ENCODE data around the gene WDR59.

The WDR59 gene

GRCh38 chr16:75012380-75013081, 27.6 kb upstream of the WDR59 start:
- 87 to 91% methylated on average over 8 of the region's 8 CpGs for WGBS, 2 experiments
- no peaks in the 10 kb centered on the region for H3K27me3 ChIP-seq (ENCODE audit: control insufficient read depth, insufficient read depth, low read length, poor library complexity, severe bottlenecking)
- H3K4me1 ChIP-seq (ENCODE audit: control insufficient read depth, insufficient read depth, low read length), result no peaks in the 10 kb centered on the region
- no peaks in the 10 kb centered on the region for H3K36me3 ChIP-seq (ENCODE audit: control insufficient read depth, insufficient read depth, low read length)
- no peak overlapping the region for H3K4me3 ChIP-seq (ENCODE audit: insufficient read depth, low read depth, low read length)
- no peaks in the 10 kb centered on the region for H3K9me3 ChIP-seq (ENCODE audit: control insufficient read depth, low read length)
- no peak overlapping the region for H3K27ac ChIP-seq (ENCODE audit: insufficient read depth, low read depth, low read length, poor library complexity, severe bottlenecking)

GRCh38 chr16:75011634-75012307, 26.8 kb upstream of the WDR59 start:
- Histone ChIP-seq H3K4me3 (ENCODE audit: insufficient read depth, low read depth, low read length) (no peak overlapping the region), H3K36me3 (ENCODE audit: control insufficient read depth, insufficient read depth, low read length) (no peaks in the 10 kb centered on the region), H3K4me1 (ENCODE audit: control insufficient read depth, insufficient read depth, low read length) (no peaks in the 10 kb centered on the region), H3K9me3 (ENCODE audit: control insufficient read depth, low read length) (no peaks in the 10 kb centered on the region), H3K27me3 (ENCODE audit: control insufficient read depth, insufficient read depth, low read length, poor library complexity, severe bottlenecking) (no peaks in the 10 kb centered on the region), H3K27ac (ENCODE audit: insufficient read depth, low read depth, low read length, poor library complexity, severe bottlenecking) (no peak overlapping the region)
- WGBS, 2 experiments, result 84 to 85% methylated on average over 3 of the region's 3 CpGs

GRCh38 chr16:75010427-75010826, 25.5 kb upstream of the WDR59 start:
- H3K4me1 ChIP-seq (ENCODE audit: control insufficient read depth, insufficient read depth, low read length), result no peaks in the 10 kb centered on the region
- no peaks in the 10 kb centered on the region for H3K9me3 ChIP-seq (ENCODE audit: control insufficient read depth, low read length)
- H3K27ac ChIP-seq (ENCODE audit: insufficient read depth, low read depth, low read length, poor library complexity, severe bottlenecking), result no peak overlapping the region
- H3K4me3 ChIP-seq (ENCODE audit: insufficient read depth, low read depth, low read length), result no peak overlapping the region
- no peaks in the 10 kb centered on the region for H3K36me3 ChIP-seq (ENCODE audit: control insufficient read depth, insufficient read depth, low read length)
- WGBS, 2 experiments, result 94% methylated on average over 3 of the region's 3 CpGs
- H3K27me3 ChIP-seq (ENCODE audit: control insufficient read depth, insufficient read depth, low read length, poor library complexity, severe bottlenecking), result no peaks in the 10 kb centered on the region

GRCh38 chr16:75007443-75007842, 22.5 kb upstream of the WDR59 start:
- no peaks in the 10 kb centered on the region for H3K4me1 ChIP-seq (ENCODE audit: control insufficient read depth, insufficient read depth, low read length)
- no peak overlapping the region for H3K27ac ChIP-seq (ENCODE audit: insufficient read depth, low read depth, low read length, poor library complexity, severe bottlenecking)
- no peaks in the 10 kb centered on the region for H3K27me3 ChIP-seq (ENCODE audit: control insufficient read depth, insufficient read depth, low read length, poor library complexity, severe bottlenecking)
- H3K36me3 ChIP-seq (ENCODE audit: control insufficient read depth, insufficient read depth, low read length), result no peaks in the 10 kb centered on the region
- H3K4me3 ChIP-seq (ENCODE audit: insufficient read depth, low read depth, low read length), result no peak overlapping the region
- H3K9me3 ChIP-seq (ENCODE audit: control insufficient read depth, low read length), result no peaks in the 10 kb centered on the region
- 84 to 89% methylated on average over 1 of the region's 1 CpG for WGBS, 2 experiments

- H3K27me3 ChIP-seq (ENCODE audit: control insufficient read depth, insufficient read depth, low read length, poor library complexity, severe bottlenecking), result no peaks in the 10 kb centered on the region
Observed at GRCh38 chr16:75005697-75006096, 20.8 kb upstream of the WDR59 start.

GRCh38 chr16:75004460-75004859, 19.5 kb upstream of the WDR59 start:
- no peaks in the 10 kb centered on the region for H3K9me3 ChIP-seq (ENCODE audit: control insufficient read depth, low read length)
- no peak overlapping the region for H3K27ac ChIP-seq (ENCODE audit: insufficient read depth, low read depth, low read length, poor library complexity, severe bottlenecking)
- H3K27me3 ChIP-seq (ENCODE audit: control insufficient read depth, insufficient read depth, low read length, poor library complexity, severe bottlenecking), result no peaks in the 10 kb centered on the region
- WGBS, 2 experiments, result 92 to 94% methylated on average over 3 of the region's 3 CpGs
- no peaks in the 10 kb centered on the region for H3K36me3 ChIP-seq (ENCODE audit: control insufficient read depth, insufficient read depth, low read length)
- peaks cover 4% of the 10 kb centered on the region for H3K4me1 ChIP-seq (ENCODE audit: control insufficient read depth, insufficient read depth, low read length)
- no peak overlapping the region for H3K4me3 ChIP-seq (ENCODE audit: insufficient read depth, low read depth, low read length)

More at GRCh38 chr16:75005697-75006096, 20.8 kb upstream of the WDR59 start:
- Histone ChIP-seq H3K4me3 (ENCODE audit: insufficient read depth, low read depth, low read length) (no peak overlapping the region), H3K36me3 (ENCODE audit: control insufficient read depth, insufficient read depth, low read length) (no peaks in the 10 kb centered on the region), H3K4me1 (ENCODE audit: control insufficient read depth, insufficient read depth, low read length) (peaks cover 4% of the 10 kb centered on the region), H3K27ac (ENCODE audit: insufficient read depth, low read depth, low read length, poor library complexity, severe bottlenecking) (no peak overlapping the region), H3K9me3 (ENCODE audit: control insufficient read depth, low read length) (no peaks in the 10 kb centered on the region)
- 96 to 100% methylated on average over 2 to 3 of the region's 4 CpGs for WGBS, 2 experiments

- H3K9me3 ChIP-seq (ENCODE audit: control insufficient read depth, low read length), result no peaks in the 10 kb centered on the region
- H3K27me3 ChIP-seq (ENCODE audit: control insufficient read depth, insufficient read depth, low read length, poor library complexity, severe bottlenecking), result no peaks in the 10 kb centered on the region
- H3K4me1 ChIP-seq (ENCODE audit: control insufficient read depth, insufficient read depth, low read length), result peaks cover 4% of the 10 kb centered on the region
- 91 to 93% methylated on average over 5 of the region's 5 CpGs for WGBS, 2 experiments
- no peaks in the 10 kb centered on the region for H3K36me3 ChIP-seq (ENCODE audit: control insufficient read depth, insufficient read depth, low read length)
- H3K4me3 ChIP-seq (ENCODE audit: insufficient read depth, low read depth, low read length), result no peak overlapping the region
- H3K27ac ChIP-seq (ENCODE audit: insufficient read depth, low read depth, low read length, poor library complexity, severe bottlenecking), result no peak overlapping the region
Observed at GRCh38 chr16:75003931-75004330, 19.0 kb upstream of the WDR59 start.

- Histone ChIP-seq H3K4me3 (ENCODE audit: insufficient read depth, low read depth, low read length) (no peak overlapping the region), H3K27ac (ENCODE audit: insufficient read depth, low read depth, low read length, poor library complexity, severe bottlenecking) (no peak overlapping the region), H3K27me3 (ENCODE audit: control insufficient read depth, insufficient read depth, low read length, poor library complexity, severe bottlenecking) (no peaks in the 10 kb centered on the region), H3K9me3 (ENCODE audit: control insufficient read depth, low read length) (no peaks in the 10 kb centered on the region), H3K36me3 (ENCODE audit: control insufficient read depth, insufficient read depth, low read length) (no peaks in the 10 kb centered on the region), H3K4me1 (ENCODE audit: control insufficient read depth, insufficient read depth, low read length) (peaks cover 4% of the 10 kb centered on the region)
- 85 to 86% methylated on average over 9 of the region's 9 CpGs for WGBS, 2 experiments
Observed at GRCh38 chr16:75002474-75002873, 17.6 kb upstream of the WDR59 start.

- whole genome bisulfite sequencing, 2 experiments, result 6 to 8% methylated on average over 15 of the region's 15 CpGs
- H3K4me1 ChIP-seq (ENCODE audit: control insufficient read depth, insufficient read depth, low read length), result peaks cover 4% of the 10 kb centered on the region
- H3K27me3 ChIP-seq (ENCODE audit: control insufficient read depth, insufficient read depth, low read length, poor library complexity, severe bottlenecking), result no peaks in the 10 kb centered on the region
- H3K27ac ChIP-seq (ENCODE audit: insufficient read depth, low read depth, low read length, poor library complexity, severe bottlenecking), result no peak overlapping the region
- peak overlapping the region; percentile 66 for H3K4me3 ChIP-seq (ENCODE audit: insufficient read depth, low read depth, low read length)
- H3K9me3 ChIP-seq (ENCODE audit: control insufficient read depth, low read length), result no peaks in the 10 kb centered on the region
- no peaks in the 10 kb centered on the region for H3K36me3 ChIP-seq (ENCODE audit: control insufficient read depth, insufficient read depth, low read length)
Observed at GRCh38 chr16:75000481-75001081, 15.7 kb upstream of the WDR59 start.

All from ectodermal cell (in vitro differentiated cells).